Prostate gland (tissue), 2 donors: ENCODE results near the gene WSB2. TPM values are rescaled to one million over a fixed set of nuclear protein-coding genes. Genes with fewer than 3 reads are reported as not detected.

Source experiments
- DNase-seq: peaks from one replicate; pipeline ENCODE4 v3.0.0-alpha.2; 2019; ENCODE audit warnings: low spot score
- H3K27ac ChIP-seq, 2 donors: fragments of 200-600 bp; sonication (generic); 2 replicates each; pipeline ENCODE4 v1.5.1; 2017 to 2019
- H3K27me3 ChIP-seq: fragments of 200-600 bp; sonication (generic); replicated peaks from 2 replicates; pipeline ENCODE4 v1.5.1; 2019; ENCODE audit not compliant: insufficient read depth
- H3K36me3 ChIP-seq, 2 donors: fragments of 200-600 bp; sonication (generic); 1 replicate in 1 of 2; 2 replicates in 1 of 2; pipeline versions ENCODE4 v1.5.1 to v1.8.1; 2017 to 2019
- H3K4me1 ChIP-seq: fragments of 200-600 bp; sonication (generic); replicated peaks from 2 replicates; pipeline ENCODE4 v1.5.1; 2019
- H3K4me3 ChIP-seq, 2 donors: fragments of 200-600 bp; sonication (generic); 2 replicates each; pipeline ENCODE4 v1.5.1; 2017 to 2019
- H3K9me3 ChIP-seq: fragments of 200-600 bp; sonication (generic); 2 replicates; pipeline ENCODE4 v1.5.1; 2017
- POLR2A ChIP-seq: fragments of 450-650 bp; IDR thresholded peaks from one replicate; pipeline ENCODE4 v1.6.1; 2016; ENCODE audit warnings: antibody characterized with exemption, mild to moderate bottlenecking
- POLR2AphosphoS5 ChIP-seq: sonication (generic); formaldehyde crosslinking; IDR thresholded peaks from one replicate; pipeline ENCODE4 v1.6.1; 2017; ENCODE audit warnings: antibody characterized with exemption
- WGBS: methylation state at CpG from one replicate; pipeline ENCODE4 v1.1.5; 2018; 5-methylcytosine and 5-hydroxymethylcytosine counted together
- intact Hi-C: fragments of 100-400 bp; cut with DNase I; formaldehyde crosslinking; loops from one replicate; pipeline ENCODE4 v1.14.2; 2022
- total RNA-seq, 2 donors: library from RNA; depleted of rRNA; stranded (reverse); fragments of >200 nt; gene quantifications; one replicate each; pipeline ENCODE4 v1.1.0, GENCODE V29; 2016
- TF ChIP-seq, protein P1 (sequence below), 4 experiments: fragments of 200-600 bp in 2 of 4; fragments of 450-650 bp in 2 of 4; sonication (generic) in 2 of 4; IDR thresholded peaks; 1 replicate in 3 of 4; 2 replicates in 1 of 4; pipeline ENCODE4 v1.5.1; 2016 to 2019; ENCODE audit warnings: antibody characterized with exemption in 4 of 4, mild to moderate bottlenecking in 2 of 4, moderate library complexity in 2 of 4

The WSB2 gene
- total RNA-seq, 2 donors from 2014 or later = 41.3 to 99.2 TPM

DNA sequence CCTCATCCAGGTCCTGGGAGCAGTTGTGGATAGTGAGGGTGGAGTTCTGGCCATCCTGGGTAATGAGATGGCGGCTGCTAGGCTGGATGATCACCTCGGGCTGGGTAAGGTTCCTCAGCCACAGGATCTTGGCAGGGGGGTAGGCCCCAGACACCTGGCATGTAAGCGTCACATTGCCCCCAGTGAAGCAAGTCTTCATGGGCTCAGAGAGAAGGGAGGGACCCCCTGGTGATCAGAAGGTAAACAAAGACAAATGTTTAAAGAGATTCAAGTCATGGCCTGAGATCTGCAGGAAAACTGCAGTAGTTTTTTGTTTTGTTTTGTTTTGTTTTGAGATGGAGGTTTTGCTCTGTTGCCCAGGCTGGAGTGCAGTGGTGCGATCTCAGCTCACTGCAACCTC lies 12.8 kb upstream of the WSB2 start:
- DNase-seq = no peak
- Histone ChIP-seq H3K27me3 (no peaks in the 10 kb centered on the region), H3K36me3 (no peaks in the 10 kb centered on the region), H3K27ac (no peak overlapping the region), H3K9me3 (no peaks in the 10 kb centered on the region), H3K4me3 (no peak overlapping the region), H3K4me1 (no peaks in the 10 kb centered on the region)
- 82% methylated on average over 4 of the region's 4 CpGs for WGBS
- no peak for TF ChIP-seq POLR2AphosphoS5
- intact Hi-C loops = no loop called here

DNA sequence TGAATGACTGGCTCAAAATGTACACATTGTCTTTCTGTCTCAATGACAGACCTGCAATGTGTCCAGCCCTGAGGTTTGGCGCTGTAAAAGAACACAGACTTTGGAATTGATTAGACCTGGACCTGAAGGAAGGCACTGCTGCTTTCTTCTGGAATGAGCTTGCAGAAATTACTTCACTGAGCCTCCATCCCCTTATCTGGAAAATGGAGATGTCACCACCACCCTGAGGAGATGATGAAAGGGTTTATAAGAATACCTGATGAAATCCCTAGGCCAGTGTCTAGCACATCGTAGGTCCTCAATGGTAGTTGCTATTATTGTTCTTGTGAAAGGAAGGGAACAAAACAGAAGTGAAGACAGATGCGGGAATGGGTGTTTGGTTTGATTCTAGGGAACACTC lies 9.7 kb upstream of the WSB2 start:
- WGBS = 94% methylated on average over 3 of the region's 3 CpGs
- Histone ChIP-seq H3K27ac (no peak overlapping the region), H3K36me3 (no peaks in the 10 kb centered on the region), H3K4me1 (no peaks in the 10 kb centered on the region), H3K27me3 (no peaks in the 10 kb centered on the region), H3K4me3 (no peak overlapping the region), H3K9me3 (no peaks in the 10 kb centered on the region)
- intact Hi-C loops = no loop called here
- no peak for DNase-seq
- TF ChIP-seq POLR2A = no peak
- no peak for TF ChIP-seq POLR2AphosphoS5
- TF ChIP-seq, protein P1, sequence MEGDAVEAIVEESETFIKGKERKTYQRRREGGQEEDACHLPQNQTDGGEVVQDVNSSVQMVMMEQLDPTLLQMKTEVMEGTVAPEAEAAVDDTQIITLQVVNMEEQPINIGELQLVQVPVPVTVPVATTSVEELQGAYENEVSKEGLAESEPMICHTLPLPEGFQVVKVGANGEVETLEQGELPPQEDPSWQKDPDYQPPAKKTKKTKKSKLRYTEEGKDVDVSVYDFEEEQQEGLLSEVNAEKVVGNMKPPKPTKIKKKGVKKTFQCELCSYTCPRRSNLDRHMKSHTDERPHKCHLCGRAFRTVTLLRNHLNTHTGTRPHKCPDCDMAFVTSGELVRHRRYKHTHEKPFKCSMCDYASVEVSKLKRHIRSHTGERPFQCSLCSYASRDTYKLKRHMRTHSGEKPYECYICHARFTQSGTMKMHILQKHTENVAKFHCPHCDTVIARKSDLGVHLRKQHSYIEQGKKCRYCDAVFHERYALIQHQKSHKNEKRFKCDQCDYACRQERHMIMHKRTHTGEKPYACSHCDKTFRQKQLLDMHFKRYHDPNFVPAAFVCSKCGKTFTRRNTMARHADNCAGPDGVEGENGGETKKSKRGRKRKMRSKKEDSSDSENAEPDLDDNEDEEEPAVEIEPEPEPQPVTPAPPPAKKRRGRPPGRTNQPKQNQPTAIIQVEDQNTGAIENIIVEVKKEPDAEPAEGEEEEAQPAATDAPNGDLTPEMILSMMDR (IDR thresholded peaks at IDR 0.05) = no peak

DNA sequence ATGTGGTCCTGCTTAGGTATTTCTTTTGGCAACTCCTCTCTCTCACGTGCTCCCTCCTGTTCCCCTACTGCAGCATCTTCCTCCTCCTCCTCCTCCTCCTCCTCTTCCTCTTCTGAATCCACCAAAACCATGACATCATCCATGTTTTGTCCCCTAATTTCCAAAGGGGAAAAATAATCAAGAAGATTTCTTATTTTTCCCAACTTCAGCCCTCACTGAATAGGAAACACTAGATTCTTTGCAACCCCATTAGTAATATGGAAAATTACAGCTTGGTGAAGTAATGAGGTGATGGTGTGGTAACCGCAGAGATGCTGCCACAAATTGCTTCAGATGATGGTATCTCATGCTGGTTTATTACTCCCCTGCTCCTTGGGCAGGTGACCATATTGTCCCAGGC lies 7.5 kb upstream of the WSB2 start:
- Histone ChIP-seq H3K9me3 (no peaks in the 10 kb centered on the region), H3K36me3 (no peaks in the 10 kb centered on the region), H3K4me3 (no peak overlapping the region), H3K4me1 (no peaks in the 10 kb centered on the region), H3K27ac (no peak overlapping the region), H3K27me3 (no peaks in the 10 kb centered on the region)
- intact Hi-C loops = no loop called here
- DNase-seq = no peak
- TF ChIP-seq POLR2AphosphoS5 = no peak
- no peak for TF ChIP-seq POLR2A
- TF ChIP-seq, protein P1 (IDR thresholded peaks at IDR 0.05) = no peak
- WGBS = 73% methylated on average over 2 of the region's 2 CpGs

DNA sequence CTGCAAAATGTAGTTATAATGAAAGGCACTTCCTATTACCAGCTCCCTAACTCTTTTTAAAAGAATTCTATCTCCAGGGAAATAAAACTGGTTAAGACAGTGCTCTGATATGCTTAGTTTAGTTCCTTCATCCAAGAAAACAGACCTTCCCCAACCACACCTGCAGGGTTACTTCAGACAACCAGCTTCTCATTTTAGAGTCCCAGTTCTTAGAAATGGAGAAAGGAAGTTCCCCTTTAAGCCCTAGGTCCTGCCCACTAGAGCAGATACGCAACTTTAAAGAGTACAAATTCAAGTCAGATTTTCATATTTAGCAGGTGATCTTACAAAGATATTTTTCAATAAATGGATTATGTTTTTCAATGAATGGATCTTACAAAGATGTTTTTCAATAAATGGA lies 4.4 kb upstream of the WSB2 start:
- no peak overlapping the region for H3K4me3 ChIP-seq
- 79% methylated on average over 1 of the region's 1 CpG for WGBS
- TF ChIP-seq POLR2A (no peak), POLR2AphosphoS5 (no peak)
- TF ChIP-seq, protein P1 (IDR thresholded peaks at IDR 0.05) = no peak
- no peak for DNase-seq
- H3K9me3 ChIP-seq = no peaks in the 10 kb centered on the region
- H3K36me3 ChIP-seq = no peaks in the 10 kb centered on the region
- no peak overlapping the region for H3K27ac ChIP-seq
- no peaks in the 10 kb centered on the region for H3K27me3 ChIP-seq
- H3K4me1 ChIP-seq = no peaks in the 10 kb centered on the region
- intact Hi-C loops = no loop called here

DNA sequence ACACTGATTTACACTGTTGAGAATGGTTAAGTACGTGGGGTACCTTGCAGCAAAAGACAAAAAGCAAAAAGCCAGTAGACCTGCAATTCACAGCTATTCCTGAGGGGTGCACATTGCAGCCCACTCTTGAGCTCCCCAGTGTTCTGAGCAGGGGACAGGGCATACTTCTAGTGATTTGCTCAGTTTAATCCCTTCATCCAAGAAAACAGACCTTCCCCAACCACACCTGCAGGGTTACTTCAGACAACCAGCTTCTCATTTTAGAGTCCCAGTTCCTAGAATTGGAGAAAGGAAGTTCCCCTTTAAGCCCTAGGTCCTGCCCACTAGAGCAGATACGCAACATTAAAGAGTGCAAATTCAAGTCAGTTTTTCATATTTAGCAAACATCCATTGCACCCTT lies 3.6 kb upstream of the WSB2 start:
- no peaks in the 10 kb centered on the region for H3K27me3 ChIP-seq
- no peaks in the 10 kb centered on the region for H3K36me3 ChIP-seq
- no peak for TF ChIP-seq POLR2A
- TF ChIP-seq, protein P1 (IDR thresholded peaks at IDR 0.05) = no peak
- TF ChIP-seq POLR2AphosphoS5 = no peak
- WGBS = 56% methylated on average over 2 of the region's 2 CpGs
- no peak overlapping the region for H3K4me3 ChIP-seq
- H3K4me1 ChIP-seq = no peaks in the 10 kb centered on the region
- no peaks in the 10 kb centered on the region for H3K9me3 ChIP-seq
- no peak overlapping the region for H3K27ac ChIP-seq
- no peak for DNase-seq
- intact Hi-C loops = loop anchor here (5.0 kb wide), 2 partner anchors 38 to 308 kb away; partner anchors contain the start of genes TAOK3 and VSIG10
